ENCODE results near the gene ULK1. TPM values are rescaled to one million over a fixed set of nuclear protein-coding genes. Genes with fewer than 3 reads are reported as not detected.

The ULK1 gene
- total RNA-seq: 30.8 and 36.0 TPM in 2 replicates

DNA sequence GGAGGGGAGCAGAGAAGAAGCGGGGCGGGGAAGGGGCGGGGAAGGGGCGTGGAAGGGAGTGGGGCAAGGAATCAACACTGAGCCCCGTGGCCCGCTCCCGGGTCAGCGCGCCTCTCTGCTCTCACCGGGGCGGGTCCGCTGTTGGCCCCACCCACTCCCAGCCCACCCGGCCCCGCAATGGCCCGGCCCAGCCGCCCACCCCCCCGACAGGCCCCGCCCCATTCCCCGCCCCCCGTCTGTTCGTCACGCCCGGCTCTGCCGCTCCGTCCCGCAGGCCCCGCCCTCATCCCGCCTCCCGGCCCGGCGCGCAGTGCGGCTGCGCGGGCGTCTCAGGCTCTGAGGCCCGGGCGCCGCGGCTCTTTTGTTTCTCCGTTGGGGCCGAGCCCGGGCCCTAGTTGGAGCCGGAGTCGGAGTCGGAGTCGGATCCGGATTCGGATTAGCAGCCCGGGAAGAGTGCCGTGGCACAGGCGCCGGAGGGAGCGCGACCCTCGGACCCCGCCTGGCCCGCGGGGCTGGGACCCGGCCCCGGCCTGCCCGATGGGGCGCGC, at the start of gene ULK1:
Gene ULK1, plus strand, starts transcription at position 310 of the 548 bp plus-strand sequence. CDS start 380 bp downstream, outside the sequence.
- intact Hi-C loops (cut with micrococcal nuclease): loop anchor here (1.0 to 10.0 kb wide), 7 partner anchors 35 to 1020 kb away; partner anchors contain the start of genes EP400, MMP17, PUS1 and RAN

- intact Hi-C loops (cut with micrococcal nuclease): no loop called here
These were observed 49.8 kb upstream of the ULK1 start for GRCh38 chr12:131844656-131845055.

DNA sequence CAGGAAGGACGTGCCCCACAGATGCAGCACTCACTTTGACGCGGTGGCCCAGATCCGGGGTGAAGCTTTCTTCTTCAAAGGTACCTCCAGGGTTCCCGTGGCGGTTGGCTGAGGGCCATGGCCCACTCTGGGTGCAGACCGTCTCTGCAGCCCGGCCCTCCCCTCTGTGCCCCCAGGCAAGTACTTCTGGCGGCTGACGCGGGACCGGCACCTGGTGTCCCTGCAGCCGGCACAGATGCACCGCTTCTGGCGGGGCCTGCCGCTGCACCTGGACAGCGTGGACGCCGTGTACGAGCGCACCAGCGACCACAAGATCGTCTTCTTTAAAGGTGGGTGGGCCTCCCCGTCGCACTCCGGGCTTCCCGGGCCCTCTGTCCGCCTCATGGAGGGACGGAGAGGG, 49.3 kb upstream of the ULK1 start:
- intact Hi-C loops (cut with micrococcal nuclease): no loop called here

- intact Hi-C loops (cut with micrococcal nuclease): no loop called here
These were observed 47.0 kb upstream of the ULK1 start for GRCh38 chr12:131847456-131847855.

GRCh38 chr12:131848753-131849152, 45.7 kb upstream of the ULK1 start:
- intact Hi-C loops (cut with micrococcal nuclease): no loop called here

DNA sequence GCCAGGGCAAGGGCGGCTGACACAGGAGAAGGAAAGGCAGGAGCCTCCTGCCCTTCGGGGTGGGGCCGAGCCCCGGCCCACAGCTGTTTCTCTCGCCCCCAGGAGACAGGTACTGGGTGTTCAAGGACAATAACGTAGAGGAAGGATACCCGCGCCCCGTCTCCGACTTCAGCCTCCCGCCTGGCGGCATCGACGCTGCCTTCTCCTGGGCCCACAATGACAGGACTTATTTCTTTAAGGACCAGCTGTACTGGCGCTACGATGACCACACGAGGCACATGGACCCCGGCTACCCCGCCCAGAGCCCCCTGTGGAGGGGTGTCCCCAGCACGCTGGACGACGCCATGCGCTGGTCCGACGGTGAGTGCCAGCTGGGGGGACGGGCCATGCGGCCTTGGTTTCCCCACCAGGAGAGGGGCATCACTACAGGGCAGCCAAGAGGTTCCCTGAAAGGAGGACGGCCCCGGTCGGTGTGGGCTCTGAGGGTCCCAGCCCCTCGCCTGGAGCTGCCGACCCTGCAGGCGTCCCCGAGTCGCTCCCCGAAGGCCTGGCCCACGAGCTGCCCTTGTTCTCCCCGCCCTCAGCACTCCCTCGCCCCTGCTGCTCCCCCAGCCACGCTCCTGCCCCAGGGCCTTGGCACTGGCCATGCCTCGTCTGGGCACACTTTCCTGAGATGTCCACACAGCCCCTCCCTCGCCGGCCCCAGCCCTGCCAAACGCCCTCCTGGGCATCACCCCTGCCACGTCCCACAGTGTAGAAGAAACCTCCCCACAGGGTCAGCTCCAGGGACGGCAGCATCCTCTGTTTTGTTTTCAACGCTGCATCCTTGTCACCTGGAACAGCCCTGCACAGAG, 44.5 kb upstream of the ULK1 start:
- intact Hi-C loops (cut with micrococcal nuclease): no loop called here

GRCh38 chr12:131850856-131851559, 43.4 kb upstream of the ULK1 start:
- intact Hi-C loops (cut with micrococcal nuclease): no loop called here

DNA sequence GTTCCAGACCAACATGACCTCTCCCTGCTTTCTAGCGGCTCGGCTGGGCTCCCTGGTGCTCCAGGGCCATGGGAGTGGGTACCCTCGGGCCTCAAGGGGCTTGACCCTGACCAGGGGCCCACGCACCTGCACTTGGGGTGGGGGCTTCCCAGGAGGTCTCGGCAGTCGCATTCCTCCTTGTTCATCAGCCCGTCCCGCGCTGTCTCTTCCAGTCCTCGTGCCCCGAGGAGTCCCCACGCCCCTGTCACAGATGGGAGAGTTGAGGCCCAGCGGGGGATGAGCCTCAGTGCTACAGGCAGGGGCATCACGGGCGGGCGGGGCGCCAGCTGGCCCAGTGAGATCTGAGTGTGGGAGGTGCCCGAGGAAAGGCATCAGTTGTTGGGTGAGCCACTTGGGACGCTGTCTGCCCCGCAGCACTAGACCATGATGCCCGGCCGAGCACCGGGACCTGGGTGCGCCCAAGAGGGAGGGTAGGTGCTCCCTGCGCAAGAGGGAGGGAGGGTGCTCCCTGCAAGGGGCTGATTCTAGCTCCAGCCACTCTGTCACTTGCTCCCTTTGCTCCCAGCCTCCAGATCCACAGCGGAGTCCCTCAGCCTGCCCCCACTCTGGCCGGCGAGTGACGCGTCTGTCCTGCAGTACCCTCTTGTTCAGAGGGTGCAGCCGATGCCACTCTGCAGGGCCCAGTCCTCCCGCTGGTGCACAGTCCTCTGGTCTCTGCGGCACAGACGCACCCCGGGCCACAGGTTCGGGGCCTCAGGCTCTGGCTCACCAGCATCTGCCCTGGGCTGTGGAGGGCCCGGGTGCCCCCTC, 42.5 kb upstream of the ULK1 start:
- intact Hi-C loops (cut with micrococcal nuclease): no loop called here

DNA sequence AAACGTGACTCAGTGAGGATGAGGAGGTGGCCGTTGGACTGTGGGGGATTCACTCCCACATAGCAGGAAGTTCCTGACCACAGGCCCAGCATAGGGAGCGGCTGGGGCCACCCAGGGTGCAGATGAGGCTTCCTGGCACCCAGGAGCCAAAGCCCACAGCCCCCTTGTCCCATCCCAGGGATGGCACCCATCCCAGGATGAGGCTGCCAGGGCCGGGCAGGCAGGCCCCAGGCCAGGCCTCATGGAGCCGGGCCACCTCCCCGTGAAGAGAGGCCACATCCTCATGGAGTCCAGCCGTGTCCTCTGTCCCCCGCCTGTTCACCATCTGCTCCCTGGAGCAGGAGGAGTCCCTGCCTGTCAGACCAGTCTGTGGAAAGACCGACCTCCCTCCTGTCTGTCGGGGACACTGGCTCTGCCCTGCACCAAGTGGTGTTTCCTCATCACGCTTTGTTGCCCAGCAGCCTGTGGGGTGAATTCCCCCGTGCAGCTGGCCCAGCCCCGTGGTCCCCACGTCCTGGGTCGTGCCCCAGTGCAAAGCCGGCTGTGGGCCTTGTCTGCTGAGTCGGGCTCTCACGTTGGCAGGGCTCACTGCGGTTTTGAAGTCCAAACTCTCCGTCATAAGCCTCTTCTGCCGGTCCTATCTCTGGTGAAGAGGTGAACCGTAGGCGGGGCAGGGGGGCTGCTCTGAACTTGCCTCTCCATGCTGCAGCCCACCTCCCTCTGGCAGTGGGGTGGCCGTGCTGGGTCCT, 41.7 kb upstream of the ULK1 start:
- intact Hi-C loops (cut with micrococcal nuclease): no loop called here

DNA sequence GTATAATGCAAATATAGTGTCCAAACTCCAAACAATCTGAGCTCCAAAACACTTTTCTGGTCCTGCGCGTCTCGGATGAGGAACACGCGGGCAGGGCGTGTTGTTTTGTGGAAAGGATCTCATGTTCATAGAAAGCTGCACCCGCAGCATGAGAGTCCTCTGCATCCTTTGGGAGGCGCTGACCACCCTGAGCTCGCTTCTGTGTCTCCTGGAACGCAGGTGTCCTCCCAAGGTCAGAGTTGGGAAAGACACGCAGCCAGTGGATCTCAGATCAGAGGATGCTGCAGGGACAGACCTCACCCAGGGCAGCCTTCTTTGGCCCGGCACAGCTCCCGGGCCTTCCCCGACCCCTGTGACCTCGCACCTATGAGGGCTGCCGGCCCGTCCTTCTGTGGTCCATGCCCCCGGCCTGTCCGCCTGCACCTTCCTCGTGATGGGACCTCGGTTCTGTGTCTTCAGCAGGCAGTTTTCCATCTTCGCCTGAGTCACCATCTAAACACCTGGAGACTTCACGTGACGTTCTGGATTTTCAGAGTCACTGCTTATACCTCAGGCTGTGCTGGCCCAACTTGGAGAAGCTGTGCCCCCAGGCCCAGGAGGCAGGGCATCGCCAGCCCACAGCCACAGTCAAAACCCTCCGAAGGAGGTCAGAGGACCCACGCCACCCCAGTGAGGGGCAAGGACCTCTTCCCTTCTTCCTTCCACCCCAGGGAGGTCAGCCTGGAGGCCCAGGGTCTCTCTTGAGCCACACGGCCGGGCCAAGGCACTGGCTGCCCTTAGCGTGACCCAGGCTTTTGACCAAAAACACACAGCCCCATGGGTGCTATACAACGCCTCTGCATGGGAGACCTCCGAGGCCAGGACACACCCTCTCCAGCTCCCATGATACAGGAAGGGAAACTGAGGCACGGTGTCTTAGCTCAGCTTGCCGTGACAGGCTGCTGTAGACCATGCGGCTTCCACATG, 40.3 kb upstream of the ULK1 start:
- intact Hi-C loops (cut with micrococcal nuclease): no loop called here

DNA sequence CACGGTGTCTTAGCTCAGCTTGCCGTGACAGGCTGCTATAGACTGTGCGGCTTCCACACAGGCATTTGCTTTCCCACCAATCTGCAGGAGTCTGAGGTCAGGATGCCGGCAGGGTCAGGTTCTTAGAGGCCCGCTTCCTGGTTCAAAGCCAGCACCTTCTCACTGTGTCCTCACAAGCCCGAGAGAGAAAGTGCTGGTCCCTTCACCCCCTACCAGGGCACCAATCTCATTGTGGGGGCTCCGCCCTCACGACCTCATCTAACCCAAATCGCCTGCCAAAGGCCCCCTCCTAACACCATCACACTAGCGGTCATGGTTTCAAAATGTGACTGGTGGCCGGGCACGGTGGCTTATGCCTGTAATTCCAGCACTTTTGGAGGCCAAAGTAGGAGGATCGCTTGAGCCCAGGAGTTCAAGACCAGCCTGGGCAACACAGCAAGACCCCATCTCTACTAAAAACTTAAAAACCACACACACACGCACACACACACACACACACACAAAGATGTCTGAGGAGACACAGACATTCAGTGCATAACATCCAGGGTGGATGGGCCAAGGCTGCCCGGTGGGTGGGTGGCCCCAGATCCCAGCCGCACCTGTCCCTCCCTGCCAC, 39.5 kb upstream of the ULK1 start:
- intact Hi-C loops (cut with micrococcal nuclease): no loop called here

DNA sequence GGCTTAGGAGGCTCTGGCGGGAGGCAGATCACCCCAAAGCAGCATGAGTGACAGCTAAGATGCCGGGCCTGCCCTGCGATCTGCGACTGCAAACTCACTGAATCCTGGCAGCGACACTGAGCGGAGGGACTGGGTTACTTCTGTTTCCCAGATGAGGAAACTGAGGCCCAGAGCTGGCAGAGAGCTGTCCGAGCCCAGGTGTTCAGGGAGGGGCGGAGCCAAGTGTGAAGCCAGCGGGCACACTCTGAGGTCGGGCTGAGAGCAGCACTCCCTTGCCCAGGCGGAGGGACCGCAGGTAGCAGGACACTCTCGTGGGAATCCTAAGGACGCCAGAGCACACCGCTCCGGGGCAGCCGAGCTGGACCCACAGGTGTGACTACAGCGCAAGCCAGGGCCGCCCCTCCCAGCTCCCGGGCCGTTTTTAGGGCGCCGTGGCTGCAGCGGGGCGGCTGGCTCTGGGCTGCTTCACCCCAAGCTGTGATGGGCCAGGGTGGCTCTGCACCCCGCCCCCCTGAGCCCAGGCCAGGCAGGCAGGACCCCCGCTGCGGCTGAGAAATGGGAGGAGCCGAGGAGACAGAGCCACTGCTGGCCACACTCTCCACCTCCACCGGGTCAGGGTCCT, 38.8 kb upstream of the ULK1 start:
- intact Hi-C loops (cut with micrococcal nuclease): no loop called here

DNA sequence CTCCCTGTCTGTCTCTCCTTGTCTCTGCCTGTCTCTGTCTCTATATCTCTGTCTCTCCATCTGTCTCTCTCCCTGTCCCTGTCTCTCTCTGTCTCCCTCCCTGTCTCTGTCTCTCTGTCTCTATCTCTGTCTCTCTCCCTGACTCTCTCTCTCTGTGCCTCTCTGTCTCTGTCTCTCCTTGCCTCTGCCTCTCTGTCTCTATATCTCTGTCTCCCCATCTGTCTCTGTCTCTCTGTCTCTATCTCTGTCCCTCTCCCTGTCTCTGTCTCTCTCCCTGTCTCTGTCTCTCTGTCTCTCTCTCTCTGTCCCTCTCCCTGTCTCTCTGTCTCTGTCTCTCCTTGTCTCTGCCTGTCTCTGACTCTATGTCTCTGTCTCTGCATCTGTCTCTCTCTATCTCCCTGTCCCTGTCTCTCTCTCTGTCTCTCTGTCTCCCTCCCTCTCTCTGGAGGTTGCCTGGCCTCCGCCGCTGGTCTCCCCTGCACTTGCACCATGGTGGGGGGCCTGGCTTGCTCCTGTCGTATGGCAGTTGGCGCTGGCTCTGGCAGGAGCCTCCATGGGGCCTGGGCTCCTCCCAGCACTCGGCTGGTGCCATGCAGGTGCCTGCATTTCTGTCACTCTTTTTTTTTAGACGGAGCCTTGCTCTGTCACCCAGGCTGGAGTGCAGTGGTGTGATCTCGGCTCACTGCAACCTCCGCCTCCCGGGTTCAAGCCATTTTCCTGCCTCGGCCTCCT, 37.9 kb upstream of the ULK1 start:
- intact Hi-C loops (cut with micrococcal nuclease): no loop called here

- intact Hi-C loops (cut with micrococcal nuclease): no loop called here
These were observed 36.2 kb upstream of the ULK1 start for GRCh38 chr12:131857908-131858850.

GRCh38 chr12:131860472-131861260, 33.8 kb upstream of the ULK1 start:
- intact Hi-C loops (cut with micrococcal nuclease): no loop called here

Data from T-helper 1 cell treated with Interleukin-12 subunit alpha and Interleukin-12 subunit beta and Interleukin-4 antibody, amounts not matched to agents 30 ng/mL and 1 ng/mL, for 36 hours (primary cell).